GM21528 (cell line): Measurements from ENCODE around the gene CCDC85A.

ENCODE experiments used
- ATAC-seq: cut with Tn5 transposase; IDR thresholded peaks from one replicate; pipeline ENCODE4 v1.9.1; 2021; ENCODE audit warnings: mild to moderate bottlenecking, moderate library complexity; ENCODE audit not compliant: unreplicated experiment, low FRiP score

The CCDC85A gene

DNA sequence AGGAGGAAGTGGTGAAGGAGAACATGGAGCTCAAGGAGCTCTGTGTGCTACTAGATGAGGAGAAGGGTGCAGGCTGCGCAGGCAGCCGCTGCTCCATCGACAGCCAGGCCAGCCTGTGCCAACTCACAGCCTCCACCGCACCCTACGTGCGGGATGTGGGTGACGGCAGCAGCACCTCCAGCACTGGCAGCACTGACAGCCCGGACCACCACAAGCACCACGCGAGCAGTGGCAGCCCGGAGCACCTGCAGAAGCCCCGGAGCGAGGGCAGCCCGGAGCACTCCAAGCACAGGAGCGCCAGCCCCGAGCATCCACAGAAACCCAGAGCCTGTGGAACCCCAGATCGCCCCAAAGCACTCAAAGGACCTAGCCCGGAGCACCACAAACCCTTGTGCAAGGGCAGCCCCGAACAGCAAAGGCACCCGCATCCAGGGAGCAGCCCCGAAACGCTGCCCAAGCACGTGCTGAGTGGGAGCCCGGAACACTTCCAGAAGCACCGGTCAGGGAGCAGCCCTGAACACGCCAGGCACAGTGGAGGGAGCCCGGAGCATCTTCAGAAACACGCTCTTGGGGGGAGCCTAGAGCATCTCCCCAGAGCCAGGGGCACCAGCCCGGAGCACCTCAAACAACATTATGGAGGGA, 9.0 kb downstream of the CCDC85A start:
- no peak for ATAC-seq

DNA sequence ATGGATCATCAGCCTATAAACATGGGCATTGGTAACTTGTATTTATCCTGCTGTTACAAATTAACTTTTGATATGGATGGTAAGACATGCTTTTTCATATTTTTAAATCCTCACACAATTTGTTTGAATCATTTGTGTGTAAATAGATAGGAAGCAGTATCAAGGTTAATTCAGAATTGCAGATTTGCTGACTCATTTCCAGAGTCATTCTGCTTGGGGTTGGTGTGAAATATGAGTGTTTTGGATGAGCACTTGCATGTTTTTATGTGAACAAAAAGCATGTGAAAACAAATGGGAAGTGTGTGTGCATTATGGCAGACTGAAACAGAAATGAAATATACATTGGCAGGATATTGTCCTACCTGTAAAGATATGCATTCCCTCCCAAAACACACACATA, 11.8 kb downstream of the CCDC85A start:
- no peak for ATAC-seq

DNA sequence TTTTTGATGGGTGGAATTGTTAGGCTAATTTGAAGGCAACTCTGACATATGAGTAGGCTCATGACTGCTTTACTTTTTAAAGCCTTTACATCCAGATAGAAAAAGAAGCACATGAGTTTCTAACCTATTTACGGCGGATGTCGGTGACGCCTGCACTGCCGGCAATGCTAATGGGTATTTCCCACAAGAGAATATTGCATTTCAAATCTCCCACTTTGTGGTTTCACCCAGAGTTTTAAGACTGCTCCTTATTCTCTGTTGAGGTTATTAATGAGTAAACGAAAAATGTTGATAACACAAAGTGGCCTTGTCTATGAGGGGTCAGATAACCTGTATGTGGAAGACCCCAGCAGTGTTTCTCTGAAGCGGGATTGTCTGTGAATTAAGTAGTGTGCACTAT, 14.0 kb downstream of the CCDC85A start:
- no peak for ATAC-seq

DNA sequence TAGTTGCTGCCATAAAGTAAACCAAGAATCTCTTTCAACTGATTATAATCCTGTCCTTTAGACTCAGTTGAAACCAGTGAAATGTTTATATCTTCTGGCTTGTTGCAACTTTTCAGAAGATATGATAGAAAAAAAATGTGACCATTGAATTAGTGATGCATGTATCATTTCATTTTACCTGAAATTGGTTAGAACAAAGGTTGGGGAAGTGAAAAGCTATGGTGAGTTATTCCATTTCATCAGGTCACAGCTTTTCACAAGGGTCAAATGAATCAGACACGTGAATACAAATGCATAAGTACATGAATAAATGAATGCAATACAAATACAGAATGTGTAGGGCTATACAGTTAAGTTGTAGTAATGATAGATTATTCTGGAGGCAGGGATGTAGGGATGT, 15.1 kb downstream of the CCDC85A start:
- ATAC-seq = no peak

DNA sequence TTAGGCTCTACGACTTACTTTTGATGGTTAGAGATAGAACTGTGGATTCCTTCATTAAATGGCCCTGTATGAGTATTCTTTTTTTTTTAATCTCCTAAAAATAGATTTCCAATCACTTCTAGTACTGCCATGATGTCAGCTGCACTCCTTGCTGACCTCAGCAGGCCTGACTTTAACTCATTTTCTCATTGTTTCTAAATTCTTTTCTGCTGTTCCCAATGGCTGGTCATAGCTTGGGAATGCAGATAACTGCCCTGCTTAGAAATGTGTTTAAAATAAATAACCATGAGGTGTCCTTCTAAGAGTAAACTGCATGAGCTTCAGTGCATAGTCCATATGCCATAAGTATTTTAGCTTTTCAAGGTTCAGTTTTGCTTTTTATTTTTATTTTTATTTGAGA, 15.7 kb downstream of the CCDC85A start:
- no peak for ATAC-seq

DNA sequence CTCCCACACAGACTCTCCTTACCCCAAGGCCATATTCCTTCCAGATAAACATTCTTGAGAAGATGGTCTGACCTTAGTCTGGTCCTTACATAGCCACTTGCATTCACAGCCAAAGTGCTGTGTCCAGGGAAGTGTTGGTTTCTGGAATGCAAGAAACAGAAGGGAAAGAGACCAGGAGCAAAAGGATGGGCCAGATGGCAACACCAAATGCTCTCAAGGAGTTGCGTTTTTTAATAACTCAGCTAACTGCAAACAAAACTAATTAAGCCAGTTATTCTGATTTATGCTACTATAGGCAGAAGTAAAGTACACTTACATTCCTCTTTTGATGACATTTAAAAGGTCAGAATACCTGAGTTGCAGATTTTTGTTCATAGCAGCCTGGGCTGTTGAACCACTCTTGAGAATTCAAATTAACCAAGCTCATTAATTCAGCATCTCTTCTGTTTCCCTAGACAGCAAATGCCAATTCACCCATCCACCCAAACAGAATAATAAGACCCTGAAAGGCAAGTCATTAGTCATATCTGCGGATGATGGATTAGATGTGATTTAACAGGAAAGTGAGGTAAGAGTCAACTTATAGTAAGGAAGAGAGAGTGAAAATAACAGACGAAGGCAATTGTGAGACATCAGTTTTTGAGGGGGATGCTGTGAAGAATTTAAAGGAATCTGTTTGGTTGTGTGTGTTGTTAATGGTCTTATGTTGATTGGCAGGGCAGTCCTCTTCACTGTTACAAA, 18.8 kb downstream of the CCDC85A start:
- ATAC-seq = no peak

DNA sequence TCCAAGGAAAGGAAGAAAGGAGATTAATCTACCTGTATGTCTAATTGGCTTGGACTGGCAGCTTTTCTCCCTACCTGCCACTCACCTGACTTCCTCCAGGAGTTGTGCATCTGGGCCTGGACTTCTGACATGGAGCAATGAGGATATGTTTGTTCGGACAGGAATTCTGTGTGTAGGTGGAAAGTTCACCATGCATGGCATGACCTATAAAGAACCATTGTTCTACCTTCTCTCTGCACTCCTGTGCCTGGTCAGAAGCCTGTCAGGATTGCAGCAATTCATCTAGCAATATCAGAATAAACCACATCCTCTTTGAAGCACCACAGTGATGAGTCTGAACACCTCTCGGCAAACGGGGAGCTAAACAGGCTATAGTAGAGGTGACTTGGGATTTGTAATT, 20.8 kb downstream of the CCDC85A start:
- no peak for ATAC-seq

DNA sequence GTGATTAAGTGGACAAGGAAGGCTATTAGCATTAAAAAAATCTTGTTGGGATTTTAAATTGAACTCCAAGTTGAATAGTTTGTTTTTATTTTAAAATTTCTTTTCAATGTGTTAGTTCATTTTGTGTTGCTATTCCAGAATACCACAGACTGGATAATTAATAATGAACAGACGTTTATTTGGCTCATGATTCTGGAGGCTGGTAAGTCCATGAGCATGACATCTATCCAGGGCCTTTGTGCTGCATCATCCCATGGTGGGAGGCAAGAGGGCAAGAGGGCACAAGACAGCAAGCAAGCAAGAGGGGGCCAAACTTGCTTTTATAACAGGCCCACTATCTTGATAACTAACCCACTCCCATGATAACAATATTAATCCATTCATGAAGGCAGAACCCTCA, 22.5 kb downstream of the CCDC85A start:
- ATAC-seq = no peak

DNA sequence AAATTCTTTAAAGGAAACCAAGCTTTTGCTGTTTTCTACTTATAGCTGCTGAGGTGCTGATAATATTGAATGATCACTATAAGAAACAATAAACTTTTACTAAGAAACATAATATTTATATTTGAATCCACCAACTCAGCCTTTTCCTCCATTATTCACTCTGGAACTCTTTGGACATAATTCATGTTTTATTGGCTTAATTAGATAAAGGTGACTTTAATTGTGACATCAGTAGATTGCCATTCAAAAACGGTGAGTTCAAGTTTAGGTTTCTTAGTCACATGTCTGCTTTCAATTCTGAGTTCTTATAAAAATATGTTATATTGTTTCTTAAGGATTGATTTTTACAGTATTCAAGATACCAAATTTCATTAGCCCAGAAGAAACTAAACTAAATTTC, 24.0 kb downstream of the CCDC85A start:
- ATAC-seq = no peak

DNA sequence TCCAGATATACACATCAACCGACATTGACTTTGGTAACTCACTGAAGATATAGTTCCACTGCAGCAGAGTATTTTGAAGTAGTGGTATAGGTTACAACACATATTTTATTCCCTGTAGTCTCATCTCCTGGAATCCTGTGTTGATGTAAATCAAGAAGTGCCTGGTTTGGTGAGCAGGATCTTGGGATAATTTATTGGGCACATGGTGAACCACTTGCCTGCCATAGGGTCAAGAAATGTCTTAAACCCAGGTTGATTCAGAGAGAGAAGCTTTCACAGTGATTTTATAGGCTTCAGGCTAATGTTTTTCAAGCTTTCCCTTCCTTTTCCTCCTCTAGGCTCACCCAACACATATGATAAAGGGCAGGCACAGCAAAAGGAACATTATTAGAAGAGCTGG, 24.6 kb downstream of the CCDC85A start:
- no peak for ATAC-seq

DNA sequence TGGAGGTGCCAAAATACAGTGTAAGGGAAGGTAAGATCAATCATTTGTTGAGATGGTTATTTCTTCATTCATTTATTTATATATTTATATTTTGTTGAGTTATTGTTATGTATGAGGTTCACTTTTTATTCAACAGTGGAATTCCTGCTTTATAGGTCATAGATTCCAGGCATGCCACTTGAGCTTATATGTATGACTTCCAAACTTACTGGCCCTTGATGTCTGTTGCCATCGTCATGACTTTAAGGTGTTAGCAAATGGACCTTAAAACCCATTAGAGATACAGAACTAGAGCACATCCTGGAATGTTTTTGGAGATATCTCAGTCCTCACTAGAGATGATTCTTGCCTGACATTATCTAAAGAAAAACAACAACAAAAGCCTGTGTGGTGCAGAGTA, 25.9 kb downstream of the CCDC85A start:
- no peak for ATAC-seq

DNA sequence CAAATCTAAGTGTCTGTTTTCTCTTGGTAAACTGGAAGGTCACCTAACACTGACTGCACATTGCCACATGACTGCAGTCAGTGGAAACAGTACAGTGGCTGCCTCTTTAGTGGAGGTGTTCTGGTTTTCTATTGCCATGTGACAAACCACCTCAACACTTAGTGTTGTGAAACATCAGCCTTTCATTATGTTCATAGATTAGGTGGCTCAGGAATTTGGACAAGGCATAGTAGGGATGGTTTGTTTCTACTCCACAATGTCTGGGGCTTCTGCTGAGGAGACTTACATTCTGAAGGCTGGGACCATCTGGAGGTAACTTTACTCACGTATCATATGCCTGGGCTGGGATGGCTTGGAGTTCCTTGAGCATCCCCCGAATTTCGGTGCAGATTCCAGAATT, 26.5 kb downstream of the CCDC85A start:
- ATAC-seq = no peak

DNA sequence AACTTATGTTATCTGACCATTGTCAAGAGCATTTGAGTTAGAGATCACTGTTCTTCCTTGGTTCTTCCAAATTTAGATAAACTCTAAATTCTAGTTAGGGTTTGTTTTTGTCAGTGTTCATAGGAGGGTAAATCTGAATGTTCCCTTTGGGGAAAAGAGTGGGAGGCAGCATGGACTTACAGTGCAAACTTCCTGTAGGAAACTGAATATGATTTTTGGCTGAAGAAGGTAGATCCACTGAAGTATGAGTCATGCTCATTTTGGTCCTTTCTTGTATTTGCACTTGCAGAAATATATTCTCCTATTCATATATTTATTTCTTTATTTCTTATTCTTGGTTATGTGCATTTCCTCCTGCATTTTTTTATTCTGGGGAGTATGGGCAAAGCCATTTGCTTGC, 27.3 kb downstream of the CCDC85A start:
- ATAC-seq = no peak

DNA sequence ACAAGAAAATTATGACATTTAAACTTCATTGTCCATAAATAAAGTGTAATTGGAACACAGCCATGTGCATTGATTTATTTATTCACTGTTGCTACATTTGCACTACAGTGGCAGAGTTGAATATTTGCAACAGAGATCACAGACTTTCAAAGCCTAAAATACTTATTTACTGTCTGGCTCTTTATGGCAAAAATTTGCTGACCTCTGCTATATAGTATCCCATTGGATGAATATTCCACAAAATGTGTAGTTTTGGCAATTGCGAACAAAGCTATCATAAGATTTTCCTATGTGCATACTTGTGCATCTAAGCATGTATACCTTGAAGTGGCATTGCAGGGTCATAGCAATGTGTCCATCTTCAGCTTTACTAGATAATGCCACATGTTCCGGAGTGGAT, 32.1 kb downstream of the CCDC85A start:
- no peak for ATAC-seq

DNA sequence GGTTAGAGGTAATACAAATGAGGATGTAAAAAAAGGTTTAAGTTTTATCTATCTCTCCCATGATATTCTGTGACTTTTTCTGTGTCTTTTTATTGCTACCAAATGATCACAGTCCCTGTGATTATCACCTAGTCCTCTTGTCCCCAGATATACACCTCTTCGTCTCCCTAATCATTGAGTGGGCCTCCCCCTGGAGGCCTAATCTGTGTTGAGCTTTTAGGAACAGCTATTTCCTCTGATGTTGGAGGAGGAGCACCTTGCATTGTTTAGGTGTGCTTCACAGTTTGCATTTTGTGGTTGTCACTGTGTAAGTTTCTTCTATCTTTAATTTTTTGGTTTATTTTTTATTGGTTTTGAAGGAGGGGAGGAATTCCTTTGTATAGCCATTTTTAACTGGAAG, 33.3 kb downstream of the CCDC85A start:
- ATAC-seq = no peak

DNA sequence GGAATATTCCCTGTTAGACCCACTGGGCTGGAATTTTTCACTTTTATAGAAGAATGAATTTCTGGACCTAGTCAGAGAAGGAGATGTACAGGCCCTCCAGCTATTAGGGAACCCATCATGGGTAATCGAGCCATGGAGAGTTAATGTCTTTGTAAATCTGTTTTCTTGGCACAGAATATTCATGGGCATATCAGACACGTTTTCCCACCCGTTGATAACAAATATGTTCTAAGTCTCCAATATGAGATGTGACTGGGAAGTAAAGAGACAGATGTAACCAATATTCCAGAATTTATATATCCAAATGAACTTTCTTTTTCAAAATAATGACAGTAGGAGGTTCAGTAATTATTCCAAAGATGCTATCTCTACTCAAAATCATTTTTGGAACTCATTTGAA, 38.7 kb downstream of the CCDC85A start:
- no peak for ATAC-seq

DNA sequence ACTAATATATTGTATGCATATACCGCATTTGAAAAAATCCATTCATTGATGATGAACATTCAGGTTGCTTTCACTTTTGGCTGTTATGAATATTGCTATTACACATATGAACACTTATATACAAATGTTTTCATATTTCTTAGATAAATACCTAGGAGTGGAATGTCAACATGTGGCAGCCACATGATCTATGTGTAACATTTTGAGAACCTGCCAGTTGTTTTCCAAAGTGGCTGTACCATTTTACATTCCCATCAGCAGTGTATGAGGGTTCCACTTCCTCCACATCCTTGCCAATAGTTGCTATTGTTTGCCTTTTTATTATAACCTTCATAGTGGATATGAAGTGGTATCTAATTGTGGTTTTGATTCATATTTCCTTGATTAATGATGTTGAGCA, 40.5 kb downstream of the CCDC85A start:
- ATAC-seq = no peak

DNA sequence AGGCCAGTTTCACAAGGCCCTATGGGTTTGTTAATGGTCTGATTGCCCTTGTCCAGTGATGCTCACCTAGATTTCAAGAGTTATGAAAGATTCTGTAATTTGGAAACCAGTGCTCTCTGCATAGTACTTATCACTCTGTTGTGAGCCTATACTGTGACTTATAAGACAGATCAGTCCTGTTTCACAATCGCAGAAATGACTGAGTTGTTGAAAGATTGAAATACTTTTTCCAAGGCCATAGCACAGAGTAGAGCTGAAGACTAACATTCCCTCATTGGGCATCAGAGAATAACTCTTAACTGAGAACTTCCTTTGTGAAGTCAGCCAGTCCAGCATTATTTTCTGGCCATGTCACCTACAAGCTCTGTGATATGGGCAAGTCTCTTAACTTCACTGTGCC, 44.0 kb downstream of the CCDC85A start:
- ATAC-seq = no peak

DNA sequence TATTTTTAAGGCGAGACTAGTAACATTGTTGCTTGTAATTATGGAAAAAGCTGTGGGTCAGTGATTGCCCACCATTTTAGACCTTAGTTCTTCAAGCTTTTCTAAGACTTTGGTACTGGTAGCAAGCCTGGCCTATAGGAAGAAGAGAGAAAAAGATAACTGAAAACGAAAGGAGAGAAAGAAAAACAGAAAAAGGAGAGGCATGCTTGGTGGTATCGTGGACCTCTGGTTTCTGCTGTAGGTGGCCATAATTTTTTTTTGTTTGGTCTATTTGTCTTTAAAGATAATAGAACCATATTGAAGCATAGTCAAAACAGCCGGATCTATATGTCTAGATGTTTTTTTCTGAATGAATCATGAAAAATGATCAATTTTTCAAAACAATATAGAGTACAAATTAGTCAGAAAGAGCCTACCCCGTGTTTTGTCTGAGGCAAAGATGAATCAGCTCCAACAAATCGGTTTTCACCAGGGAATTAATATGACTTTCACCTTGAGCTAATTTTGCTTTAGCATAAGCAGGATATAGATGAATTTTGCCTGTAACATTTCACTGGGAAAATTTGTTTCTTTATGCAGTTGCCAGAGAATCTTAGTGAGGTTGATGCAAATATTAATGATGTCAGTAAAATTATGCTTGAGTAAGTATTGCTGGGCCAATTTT, 45.7 kb downstream of the CCDC85A start:
- no peak for ATAC-seq

DNA sequence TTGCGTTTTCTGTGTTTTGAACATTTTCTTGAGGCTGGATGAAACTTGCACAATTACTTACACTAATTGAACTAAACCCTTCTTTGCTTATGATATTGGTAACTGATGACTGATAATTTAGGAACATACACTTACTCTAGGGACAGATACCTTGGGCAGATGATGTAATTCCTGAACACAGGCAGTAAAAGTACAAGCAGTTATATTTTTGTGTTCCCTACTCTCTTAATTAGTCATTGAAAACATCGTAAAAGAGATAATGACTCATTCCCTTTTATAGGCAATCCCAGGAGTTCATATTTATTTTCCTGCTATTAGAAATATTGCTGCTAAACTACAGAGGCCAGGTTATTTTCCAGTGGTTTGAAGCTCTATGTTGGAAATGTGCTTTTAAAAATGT, 46.4 kb downstream of the CCDC85A start:
- ATAC-seq = no peak

DNA sequence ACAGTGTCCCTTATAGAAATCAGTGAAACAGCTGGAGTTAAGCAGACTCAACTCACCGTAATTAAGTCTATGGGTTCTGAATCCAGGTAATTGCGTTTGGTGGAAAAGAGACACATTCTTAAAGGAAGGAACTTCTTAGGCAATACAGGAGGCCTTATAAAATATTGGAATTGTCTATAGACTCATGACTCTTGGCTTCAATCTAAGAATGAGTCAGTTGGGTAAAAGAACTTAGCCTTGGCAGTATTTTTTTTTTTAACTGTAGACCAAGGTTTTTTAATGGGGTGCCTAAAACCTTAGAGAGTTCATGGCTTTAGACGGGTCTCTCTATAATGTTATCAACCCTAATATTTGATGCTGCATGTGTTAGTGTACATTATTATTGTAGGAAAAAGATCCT, 47.6 kb downstream of the CCDC85A start:
- ATAC-seq = no peak

DNA sequence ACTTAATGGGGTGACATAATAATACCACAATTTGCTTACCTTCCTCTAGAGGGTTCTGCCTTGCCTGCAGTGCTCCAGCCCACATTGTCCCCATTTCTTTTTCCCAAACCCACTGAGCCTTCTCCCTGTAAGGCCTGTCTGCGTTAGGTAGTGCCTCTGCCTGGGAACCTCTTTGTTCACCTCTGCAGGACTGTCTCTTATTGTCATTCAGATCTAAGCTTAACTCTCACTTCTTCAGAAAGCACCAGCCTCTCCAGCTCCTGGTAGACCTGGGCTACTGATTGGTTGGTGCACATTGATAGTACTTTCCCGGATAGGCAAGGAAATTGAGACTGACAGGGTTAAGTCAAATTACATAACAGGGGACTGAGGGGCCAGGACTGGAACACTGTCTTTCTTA, 49.1 kb downstream of the CCDC85A start:
- no peak for ATAC-seq
